ENCODE measurements around the gene FIGNL2.
"Not testable (repeated sequence)": the region's sequence is repeated elsewhere in the genome, so short reads cannot be mapped to it uniquely, and the experiment has no call there.

DNA sequence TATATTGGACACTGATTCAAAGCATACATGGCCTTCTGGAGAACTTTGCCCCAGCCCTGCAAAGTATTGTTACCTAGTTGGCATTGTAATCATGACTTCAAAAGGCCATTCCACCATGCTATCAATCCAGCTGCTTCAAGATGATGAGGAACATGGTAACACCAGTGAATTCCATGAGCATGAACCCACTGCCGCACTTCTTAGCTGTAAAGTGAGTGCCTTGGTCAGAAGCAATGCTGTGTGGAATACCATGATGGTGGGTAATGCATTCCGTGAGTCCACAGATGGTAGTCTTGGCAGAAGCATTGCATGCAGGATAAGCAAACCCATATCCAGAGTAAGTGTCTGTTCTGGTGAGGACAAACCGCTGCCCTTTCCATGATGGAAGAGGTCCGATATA, 50.5 kb downstream of the FIGNL2 start:
- TF ChIP-seq, protein P1, sequence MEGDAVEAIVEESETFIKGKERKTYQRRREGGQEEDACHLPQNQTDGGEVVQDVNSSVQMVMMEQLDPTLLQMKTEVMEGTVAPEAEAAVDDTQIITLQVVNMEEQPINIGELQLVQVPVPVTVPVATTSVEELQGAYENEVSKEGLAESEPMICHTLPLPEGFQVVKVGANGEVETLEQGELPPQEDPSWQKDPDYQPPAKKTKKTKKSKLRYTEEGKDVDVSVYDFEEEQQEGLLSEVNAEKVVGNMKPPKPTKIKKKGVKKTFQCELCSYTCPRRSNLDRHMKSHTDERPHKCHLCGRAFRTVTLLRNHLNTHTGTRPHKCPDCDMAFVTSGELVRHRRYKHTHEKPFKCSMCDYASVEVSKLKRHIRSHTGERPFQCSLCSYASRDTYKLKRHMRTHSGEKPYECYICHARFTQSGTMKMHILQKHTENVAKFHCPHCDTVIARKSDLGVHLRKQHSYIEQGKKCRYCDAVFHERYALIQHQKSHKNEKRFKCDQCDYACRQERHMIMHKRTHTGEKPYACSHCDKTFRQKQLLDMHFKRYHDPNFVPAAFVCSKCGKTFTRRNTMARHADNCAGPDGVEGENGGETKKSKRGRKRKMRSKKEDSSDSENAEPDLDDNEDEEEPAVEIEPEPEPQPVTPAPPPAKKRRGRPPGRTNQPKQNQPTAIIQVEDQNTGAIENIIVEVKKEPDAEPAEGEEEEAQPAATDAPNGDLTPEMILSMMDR (IDR thresholded peaks at IDR 0.05), result not testable (repeated sequence)
- not testable (repeated sequence) for TF ChIP-seq POLR2A (IDR thresholded peaks at IDR 0.05)

Measured in uterus (tissue), 2 donors.